K562 (cell line): ENCODE data around the gene DNASE1L2. TPM values are rescaled to one million over a fixed set of nuclear protein-coding genes. Genes with fewer than 3 reads are reported as not detected.

ENCODE experiments used
- ATAC-seq: fragments of 200-7000 bp; cut with Tn5 transposase; 3 replicates; pipeline ENCODE4 v1.9.1; 2020; ENCODE audit warnings: moderate library complexity
- BruUV-seq: library from RNA; stranded (reverse); fragments of 400-500 nt; replicated peaks from 2 replicates; lab custom pipeline; 2021; lab: Mats Ljungman, UMichigan
- CTCF ChIA-PET: fragments of 300-600 bp; formaldehyde crosslinking; extraction: SDS; loops from one replicate; lab custom pipeline; 2021; ENCODE audit warnings: low intra/inter-chr PET ratio; lab: Yijun Ruan, JAX
- POLR2A ChIA-PET: fragments of 300-600, 350-650 bp; sonication (Branson Sonifier 250); formaldehyde crosslinking; extraction: SDS; loops from one replicate; lab custom pipeline; 2021; ENCODE audit warnings: antibody characterized with exemption, inconsistent platforms; lab: Yijun Ruan, JAX
- DNase-seq, 4 experiments: peaks; one replicate each; pipeline versions ENCODE4 v3.0.0 to v3.0.0-alpha.2; 2011 to 2018; ENCODE audit warnings: low spot score in 3 of 4, mixed read lengths in 3 of 4; ENCODE audit errors: extremely low read depth in 1 of 4
- FAIRE-seq: peaks from 2 replicates; lab custom pipeline; 2011; peaks lifted over from hg19 to GRCh38; lab: Jason Lieb, UNC
- H2AFZ ChIP-seq: 2 replicates; pipeline ENCODE4 v1.6.0; 2011; ENCODE audit warnings: low read depth, low read length, control low read depth, inconsistent platforms
- H3K27ac ChIP-seq: fragments of 200-600 bp; 3 replicates; pipeline ENCODE4 v1.8.0; 2011; ENCODE audit warnings: low read depth, mild to moderate bottlenecking, control low read depth, inconsistent platforms, low read length, moderate library complexity, mixed read lengths; ENCODE audit errors: extremely low read depth
- H3K27me3 ChIP-seq, 2 experiments: fragments of 300-600 bp in 1 of 2; 2 replicates in 1 of 2; 3 replicates in 1 of 2; pipeline versions ENCODE4 v1.6.0 to v1.8.0; 2011; ENCODE audit warnings: inconsistent platforms in 2 of 2, low read length in 2 of 2, mild to moderate bottlenecking in 1 of 2, mixed read lengths in 1 of 2, moderate library complexity in 1 of 2; ENCODE audit not compliant: control insufficient read depth in 2 of 2, insufficient read depth in 2 of 2
- H3K36me3 ChIP-seq: fragments of 300-600 bp; 3 replicates; pipeline ENCODE4 v1.8.0; 2011; ENCODE audit warnings: mild to moderate bottlenecking, low read length, inconsistent platforms; ENCODE audit not compliant: control insufficient read depth, insufficient read depth
- H3K4me1 ChIP-seq, 2 experiments: fragments of 200-600 bp in 1 of 2; replicated peaks in 1 of 2; 2 replicates in 1 of 2; 3 replicates in 1 of 2; pipeline versions ENCODE4 v1.5.1 to v1.8.0; 2011; ENCODE audit warnings: inconsistent platforms in 2 of 2, low read length in 2 of 2, mild to moderate bottlenecking in 1 of 2, mixed read lengths in 1 of 2, moderate library complexity in 1 of 2; ENCODE audit not compliant: control insufficient read depth in 2 of 2, insufficient read depth in 2 of 2
- H3K4me2 ChIP-seq: 2 replicates; pipeline ENCODE4 v1.6.1; 2011; ENCODE audit warnings: low read length, control low read depth, inconsistent platforms, mixed read lengths; ENCODE audit not compliant: insufficient read depth
- H3K4me3 ChIP-seq: fragments of 200-600 bp; sonication (generic), shearing (Covaris generic); 2 replicates; pipeline ENCODE4 v1.5.1; 2016; ENCODE audit warnings: control low read depth, inconsistent platforms
- H3K79me2 ChIP-seq: fragments of 200-600 bp; 3 replicates; pipeline ENCODE4 v1.8.0; 2011; ENCODE audit warnings: low read length, inconsistent platforms; ENCODE audit not compliant: control insufficient read depth, insufficient read depth
- H3K9ac ChIP-seq, 2 experiments: 2 replicates each; pipeline versions ENCODE4 v1.6.0 to v1.6.1; 2011; ENCODE audit warnings: low read depth in 2 of 2, low read length in 2 of 2, control low read depth in 1 of 2, inconsistent platforms in 1 of 2, mild to moderate bottlenecking in 1 of 2, mixed read lengths in 1 of 2; ENCODE audit not compliant: insufficient read depth in 1 of 2
- H3K9me1 ChIP-seq: one replicate; pipeline ENCODE4 v1.6.0; 2011; ENCODE audit warnings: inconsistent platforms, mild to moderate bottlenecking, low read length, moderate library complexity; ENCODE audit not compliant: control insufficient read depth, insufficient read depth
- H3K9me3 ChIP-seq: replicated peaks from 2 replicates; pipeline ENCODE4 v1.5.1; 2011; ENCODE audit warnings: low read depth, low read length, inconsistent platforms; ENCODE audit not compliant: control insufficient read depth, insufficient read depth
- H4K20me1 ChIP-seq: replicated peaks from 2 replicates; pipeline ENCODE4 v1.6.1; 2011; ENCODE audit warnings: low read length, inconsistent platforms, mixed read lengths; ENCODE audit not compliant: control insufficient read depth, insufficient read depth
- BCOR ChIP-seq: fragments of 450-650 bp; IDR thresholded peaks from 2 replicates; pipeline ENCODE4 v1.6.1; 2016
- CREBBP ChIP-seq: IDR thresholded peaks from one replicate; pipeline ENCODE4 v1.6.1; 2012; ENCODE audit warnings: low read depth, mild to moderate bottlenecking, control low read depth, inconsistent platforms, low read length
- DIDO1 ChIP-seq: fragments of 450-650 bp; IDR thresholded peaks from 2 replicates; pipeline ENCODE4 v1.6.1; 2016; ENCODE audit warnings: low read depth, missing biosample characterization, missing genetic modification characterization
- RBM25 ChIP-seq: fragments of 200-400 bp; formaldehyde crosslinking; IDR thresholded peaks from 2 replicates; pipeline ENCODE4 v1.6.1; 2018; ENCODE audit warnings: low read length, low read depth, moderate library complexity; ENCODE audit not compliant: severe bottlenecking
- ZC3H11A ChIP-seq: IDR thresholded peaks from 2 replicates; pipeline ENCODE4 v1.6.1; 2012; ENCODE audit warnings: low read depth, low read length, improper control_type of control experiment
- ZKSCAN3 ChIP-seq: fragments of 250-450 bp; sonication (Bioruptor Pico); IDR thresholded peaks from 2 replicates; pipeline ENCODE4 v1.4.0; 2020
- ZNF12 ChIP-seq: sonication (generic); formaldehyde crosslinking; IDR thresholded peaks from 2 replicates; pipeline ENCODE4 v1.4.0; 2020; ENCODE audit warnings: mild to moderate bottlenecking, missing genetic modification reagents
- ZNF766 ChIP-seq: fragments of 200-800 bp; sonication (Bioruptor generic); conservative IDR thresholded peaks from 2 replicates; pipeline ENCODE4 v1.6.1; 2016; ENCODE audit warnings: missing genetic modification characterization, missing compliant biosample characterization
- ZNF780A ChIP-seq: fragments of 250-450 bp; sonication (Bioruptor Pico); IDR thresholded peaks from 2 replicates; pipeline ENCODE4 v1.5.0; 2021; ENCODE audit warnings: mild to moderate bottlenecking
- WGBS: fragments of 100-300 bp; shearing (Covaris generic); methylation state at CpG from one replicate; pipeline ENCODE4 v1.1.6; 2016; ENCODE audit warnings: low coverage, mixed read lengths; ENCODE audit not compliant: insufficient coverage; ENCODE audit errors: missing lambda C conversion rate; 5-methylcytosine and 5-hydroxymethylcytosine counted together
- in situ Hi-C: fragments of 300-500 bp; cut with MboI; formaldehyde crosslinking; loops from 4 replicates; pipeline ENCODE4 v1.15.0; 2018; ENCODE audit warnings: inconsistent platforms, mixed read lengths
- intact Hi-C: fragments of 100-400 bp; cut with micrococcal nuclease; formaldehyde crosslinking; loops from 2 replicates; pipeline ENCODE4 v1.14.2; 2022
- polyA plus RNA-seq, 8 experiments: library from polyadenylated mRNA; depleted of rRNA in 4 of 8; stranded (reverse) in 5 of 8; unstranded in 3 of 8; fragments of >200 nt; fragmentation: Nextera tagmentation in 2 of 8; fragmentation: Illumina TruSeq in 1 of 8; extraction: Ambion mirVana in 2 of 8; extraction: Trizol in 1 of 8; gene quantifications; 2 replicates each; pipeline versions ENCODE4 v1.2.1 to v1.2.3, GENCODE V29; 2011 to 2014; ENCODE audit warnings: inconsistent platforms in 1 of 8, missing spikeins in 1 of 8
- total RNA-seq, 7 experiments: library from RNA; depleted of rRNA in 6 of 7; stranded (reverse); fragments of >200 nt in 6 of 7; fragmentation: Illumina TruSeq in 2 of 7; extraction: Trizol in 2 of 7; gene quantifications; 2 replicates each; pipeline versions ENCODE4 v1.2.1 to v1.2.3, GENCODE V29; 2011 to 2021; ENCODE audit warnings: low replicate concordance in 1 of 7
- TF ChIP-seq, protein P1 (sequence below): fragments of 150-350 bp; IDR thresholded peaks from 2 replicates; pipeline ENCODE4 v1.6.1; 2014; ENCODE audit warnings: low read depth, mild to moderate bottlenecking, low read length, borderline replicate concordance
- TF ChIP-seq, protein P2 (sequence below): IDR thresholded peaks from 2 replicates; pipeline ENCODE4 v1.6.1; 2016; ENCODE audit warnings: missing genetic modification characterization, missing compliant biosample characterization
- TF ChIP-seq, protein P3 (sequence below): fragments of 450-650 bp; formaldehyde crosslinking; IDR thresholded peaks from 2 replicates; pipeline ENCODE4 v1.4.0; 2020; ENCODE audit warnings: mild to moderate bottlenecking, moderate library complexity

The DNASE1L2 gene
- total and polyA plus RNA-seq, 9 of the 15 experiments (the other 6 are each of a cell fraction or from before 2014, with no cell fraction given) = 0.08 to 2.7 (median 1.7) TPM; not detected in 1

DNA sequence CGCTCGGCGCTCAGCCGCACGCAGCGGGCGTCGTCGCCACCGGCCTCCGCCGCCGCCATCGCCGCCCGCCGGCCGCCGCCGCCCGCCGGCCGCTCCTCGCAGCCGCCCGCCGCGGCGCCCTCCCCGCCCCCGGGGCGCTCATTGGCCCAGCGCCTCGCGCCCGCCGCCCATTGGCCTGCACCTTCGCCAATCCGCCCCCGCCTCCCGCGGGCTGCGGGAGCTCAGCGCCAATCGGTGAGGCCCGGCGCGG, 21.6 kb upstream of the DNASE1L2 start, which contains the start of gene PGP (continued):
- TF ChIP-seq, protein P1, sequence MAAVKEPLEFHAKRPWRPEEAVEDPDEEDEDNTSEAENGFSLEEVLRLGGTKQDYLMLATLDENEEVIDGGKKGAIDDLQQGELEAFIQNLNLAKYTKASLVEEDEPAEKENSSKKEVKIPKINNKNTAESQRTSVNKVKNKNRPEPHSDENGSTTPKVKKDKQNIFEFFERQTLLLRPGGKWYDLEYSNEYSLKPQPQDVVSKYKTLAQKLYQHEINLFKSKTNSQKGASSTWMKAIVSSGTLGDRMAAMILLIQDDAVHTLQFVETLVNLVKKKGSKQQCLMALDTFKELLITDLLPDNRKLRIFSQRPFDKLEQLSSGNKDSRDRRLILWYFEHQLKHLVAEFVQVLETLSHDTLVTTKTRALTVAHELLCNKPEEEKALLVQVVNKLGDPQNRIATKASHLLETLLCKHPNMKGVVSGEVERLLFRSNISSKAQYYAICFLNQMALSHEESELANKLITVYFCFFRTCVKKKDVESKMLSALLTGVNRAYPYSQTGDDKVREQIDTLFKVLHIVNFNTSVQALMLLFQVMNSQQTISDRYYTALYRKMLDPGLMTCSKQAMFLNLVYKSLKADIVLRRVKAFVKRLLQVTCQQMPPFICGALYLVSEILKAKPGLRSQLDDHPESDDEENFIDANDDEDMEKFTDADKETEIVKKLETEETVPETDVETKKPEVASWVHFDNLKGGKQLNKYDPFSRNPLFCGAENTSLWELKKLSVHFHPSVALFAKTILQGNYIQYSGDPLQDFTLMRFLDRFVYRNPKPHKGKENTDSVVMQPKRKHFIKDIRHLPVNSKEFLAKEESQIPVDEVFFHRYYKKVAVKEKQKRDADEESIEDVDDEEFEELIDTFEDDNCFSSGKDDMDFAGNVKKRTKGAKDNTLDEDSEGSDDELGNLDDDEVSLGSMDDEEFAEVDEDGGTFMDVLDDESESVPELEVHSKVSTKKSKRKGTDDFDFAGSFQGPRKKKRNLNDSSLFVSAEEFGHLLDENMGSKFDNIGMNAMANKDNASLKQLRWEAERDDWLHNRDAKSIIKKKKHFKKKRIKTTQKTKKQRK = peak; percentile 61; the same call in 1 of the 2 replicates
- TF ChIP-seq ZNF12 (no peak), ZC3H11A (no peak), CREBBP (no peak)
- TF ChIP-seq, all 486 proteins: peak for 48

DNA sequence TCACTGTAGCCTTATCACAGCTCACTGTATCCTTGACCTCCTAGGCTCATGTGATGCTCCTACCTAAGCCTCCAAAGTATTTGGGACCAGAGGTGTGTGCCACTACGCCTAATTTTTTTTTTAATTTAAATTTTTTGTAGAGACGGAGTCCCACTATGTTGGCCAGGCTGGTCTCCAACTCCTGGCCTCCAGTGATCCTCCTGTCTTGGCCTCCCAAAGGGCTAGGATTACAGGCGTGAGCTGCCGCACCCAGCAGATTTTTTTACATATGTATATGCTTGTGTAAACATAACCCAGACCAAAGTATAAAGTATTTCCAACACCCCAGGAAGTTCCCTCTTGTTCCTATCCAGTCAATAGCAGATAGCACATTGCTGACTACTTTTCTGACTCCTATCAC, 19.9 kb upstream of the DNASE1L2 start:
- Histone ChIP-seq H2AFZ (peak overlapping the region; percentile 2; the same call in 1 of the 2 replicates), H3K9ac (peak overlapping the region; percentile 63 to 88), H3K4me3 (peak overlapping the region; percentile 55), H3K4me1 (peaks cover 20 to 63% of the 10 kb centered on the region in 2 experiments; a peak in 4 of 5 replicates), H3K9me3 (no peaks in the 10 kb centered on the region), H3K79me2 (peaks cover 40% of the 10 kb centered on the region), H3K9me1 (no peaks in the 10 kb centered on the region), H3K4me2 (peak overlapping the region; percentile 68), H3K36me3 (peaks cover 22% of the 10 kb centered on the region; the same call in 2 of the 3 replicates), H3K27ac (peak overlapping the region; percentile 97), H3K27me3 (no peaks in the 10 kb centered on the region), H4K20me1 (peaks cover 13% of the 10 kb centered on the region; the same call in 1 of the 2 replicates)
- intact Hi-C loops (no loop called here), in situ Hi-C loops (no loop called here)
- FAIRE-seq = peak; percentile 44
- no peak for ATAC-seq
- ChIA-PET CTCF (no interaction called here), POLR2A (interaction anchor here (1.0 to 3.1 kb wide), 5 partner anchors 10 to 61 kb away, joined by 4 to 17 read pairs (median 6); partner anchors contain the start of genes ECI1 and TRAF7)
- no peak for DNase-seq
- BruUV-seq = no TSS peak
- 54% methylated on average over 4 of the region's 4 CpGs for WGBS
- TF ChIP-seq DIDO1 (tag) (no peak), ZKSCAN3 (CRISPR knock-in tag) (no peak), ZNF780A (CRISPR knock-in tag) (no peak), BCOR (0 out of 2 replicates have a peak, but pooled peaks have one; percentile 14), ZNF766 (CRISPR knock-in tag) (no peak), RBM25 (peak; percentile 23)
- TF ChIP-seq, protein P2, sequence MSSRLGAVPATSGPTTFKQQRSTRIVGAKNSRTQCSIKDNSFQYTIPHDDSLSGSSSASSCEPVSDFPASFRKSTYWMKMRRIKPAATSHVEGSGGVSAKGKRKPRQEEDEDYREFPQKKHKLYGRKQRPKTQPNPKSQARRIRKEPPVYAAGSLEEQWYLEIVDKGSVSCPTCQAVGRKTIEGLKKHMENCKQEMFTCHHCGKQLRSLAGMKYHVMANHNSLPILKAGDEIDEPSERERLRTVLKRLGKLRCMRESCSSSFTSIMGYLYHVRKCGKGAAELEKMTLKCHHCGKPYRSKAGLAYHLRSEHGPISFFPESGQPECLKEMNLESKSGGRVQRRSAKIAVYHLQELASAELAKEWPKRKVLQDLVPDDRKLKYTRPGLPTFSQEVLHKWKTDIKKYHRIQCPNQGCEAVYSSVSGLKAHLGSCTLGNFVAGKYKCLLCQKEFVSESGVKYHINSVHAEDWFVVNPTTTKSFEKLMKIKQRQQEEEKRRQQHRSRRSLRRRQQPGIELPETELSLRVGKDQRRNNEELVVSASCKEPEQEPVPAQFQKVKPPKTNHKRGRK (tag) = no peak
- TF ChIP-seq, protein P3, sequence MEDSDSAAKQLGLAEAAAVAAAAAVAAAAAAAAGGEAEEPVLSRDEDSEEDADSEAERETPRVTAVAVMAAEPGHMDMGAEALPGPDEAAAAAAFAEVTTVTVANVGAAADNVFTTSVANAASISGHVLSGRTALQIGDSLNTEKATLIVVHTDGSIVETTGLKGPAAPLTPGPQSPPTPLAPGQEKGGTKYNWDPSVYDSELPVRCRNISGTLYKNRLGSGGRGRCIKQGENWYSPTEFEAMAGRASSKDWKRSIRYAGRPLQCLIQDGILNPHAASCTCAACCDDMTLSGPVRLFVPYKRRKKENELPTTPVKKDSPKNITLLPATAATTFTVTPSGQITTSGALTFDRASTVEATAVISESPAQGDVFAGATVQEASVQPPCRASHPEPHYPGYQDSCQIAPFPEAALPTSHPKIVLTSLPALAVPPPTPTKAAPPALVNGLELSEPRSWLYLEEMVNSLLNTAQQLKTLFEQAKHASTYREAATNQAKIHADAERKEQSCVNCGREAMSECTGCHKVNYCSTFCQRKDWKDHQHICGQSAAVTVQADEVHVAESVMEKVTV = no peak
